Choroid plexus epithelial cell (primary cell): ENCODE results near the gene DNAH12.

Experiments used
- DNase-seq: peaks from one replicate; pipeline ENCODE4 v3.0.0-alpha.2; 2010; ENCODE audit warnings: low read depth
- H3K4me3 ChIP-seq: 2 replicates; pipeline ENCODE4 v1.5.1; 2011; ENCODE audit warnings: low read depth, mild to moderate bottlenecking, control low read depth, low read length, moderate library complexity
- TF ChIP-seq, protein P1 (sequence below): conservative IDR thresholded peaks from 2 replicates; pipeline ENCODE4 v1.5.1; 2011; ENCODE audit warnings: low read depth, mild to moderate bottlenecking, control low read depth, inconsistent platforms, low read length, moderate library complexity

DNAH12 gene

DNA sequence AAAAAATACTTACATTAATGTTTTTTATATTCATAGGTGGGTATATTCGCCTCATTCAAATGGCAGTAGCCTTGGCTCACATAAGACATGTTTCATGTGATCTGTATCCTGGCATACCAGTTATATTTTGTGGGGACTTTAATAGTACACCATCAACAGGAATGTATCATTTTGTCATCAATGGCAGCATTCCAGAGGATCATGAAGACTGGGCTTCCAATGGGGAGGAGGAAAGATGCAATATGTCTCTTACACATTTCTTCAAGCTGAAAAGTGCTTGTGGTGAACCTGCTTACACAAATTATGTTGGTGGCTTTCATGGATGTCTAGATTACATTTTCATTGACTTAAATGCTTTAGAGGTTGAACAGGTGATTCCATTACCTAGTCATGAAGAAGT lies 15.4 kb upstream of the DNAH12 start:
- no peak overlapping the region for H3K4me3 ChIP-seq
- peak; percentile 57 for DNase-seq
- TF ChIP-seq, protein P1, sequence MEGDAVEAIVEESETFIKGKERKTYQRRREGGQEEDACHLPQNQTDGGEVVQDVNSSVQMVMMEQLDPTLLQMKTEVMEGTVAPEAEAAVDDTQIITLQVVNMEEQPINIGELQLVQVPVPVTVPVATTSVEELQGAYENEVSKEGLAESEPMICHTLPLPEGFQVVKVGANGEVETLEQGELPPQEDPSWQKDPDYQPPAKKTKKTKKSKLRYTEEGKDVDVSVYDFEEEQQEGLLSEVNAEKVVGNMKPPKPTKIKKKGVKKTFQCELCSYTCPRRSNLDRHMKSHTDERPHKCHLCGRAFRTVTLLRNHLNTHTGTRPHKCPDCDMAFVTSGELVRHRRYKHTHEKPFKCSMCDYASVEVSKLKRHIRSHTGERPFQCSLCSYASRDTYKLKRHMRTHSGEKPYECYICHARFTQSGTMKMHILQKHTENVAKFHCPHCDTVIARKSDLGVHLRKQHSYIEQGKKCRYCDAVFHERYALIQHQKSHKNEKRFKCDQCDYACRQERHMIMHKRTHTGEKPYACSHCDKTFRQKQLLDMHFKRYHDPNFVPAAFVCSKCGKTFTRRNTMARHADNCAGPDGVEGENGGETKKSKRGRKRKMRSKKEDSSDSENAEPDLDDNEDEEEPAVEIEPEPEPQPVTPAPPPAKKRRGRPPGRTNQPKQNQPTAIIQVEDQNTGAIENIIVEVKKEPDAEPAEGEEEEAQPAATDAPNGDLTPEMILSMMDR, result no peak

DNA sequence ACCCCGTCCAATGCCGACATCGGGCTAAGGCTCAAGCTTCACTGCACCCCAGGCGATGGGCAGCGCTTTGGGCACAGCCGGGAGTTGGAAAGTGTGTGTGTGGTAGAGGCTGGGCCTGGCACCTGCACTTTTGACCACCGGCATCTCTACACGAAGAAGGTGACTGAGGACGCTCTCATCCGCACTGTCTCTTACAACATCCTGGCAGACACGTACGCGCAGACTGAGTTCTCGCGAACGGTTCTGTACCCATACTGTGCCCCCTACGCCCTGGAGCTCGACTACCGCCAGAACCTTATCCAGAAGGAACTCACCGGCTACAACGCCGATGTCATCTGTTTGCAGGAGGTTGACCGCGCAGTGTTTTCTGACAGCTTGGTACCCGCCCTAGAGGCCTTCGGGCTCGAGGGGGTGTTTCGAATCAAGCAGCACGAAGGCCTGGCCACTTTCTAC lies 13.0 kb upstream of the DNAH12 start:
- TF ChIP-seq, protein P1, result no peak
- peak; percentile 58 for DNase-seq
- H3K4me3 ChIP-seq, result peak overlapping the region; percentile 95

DNA sequence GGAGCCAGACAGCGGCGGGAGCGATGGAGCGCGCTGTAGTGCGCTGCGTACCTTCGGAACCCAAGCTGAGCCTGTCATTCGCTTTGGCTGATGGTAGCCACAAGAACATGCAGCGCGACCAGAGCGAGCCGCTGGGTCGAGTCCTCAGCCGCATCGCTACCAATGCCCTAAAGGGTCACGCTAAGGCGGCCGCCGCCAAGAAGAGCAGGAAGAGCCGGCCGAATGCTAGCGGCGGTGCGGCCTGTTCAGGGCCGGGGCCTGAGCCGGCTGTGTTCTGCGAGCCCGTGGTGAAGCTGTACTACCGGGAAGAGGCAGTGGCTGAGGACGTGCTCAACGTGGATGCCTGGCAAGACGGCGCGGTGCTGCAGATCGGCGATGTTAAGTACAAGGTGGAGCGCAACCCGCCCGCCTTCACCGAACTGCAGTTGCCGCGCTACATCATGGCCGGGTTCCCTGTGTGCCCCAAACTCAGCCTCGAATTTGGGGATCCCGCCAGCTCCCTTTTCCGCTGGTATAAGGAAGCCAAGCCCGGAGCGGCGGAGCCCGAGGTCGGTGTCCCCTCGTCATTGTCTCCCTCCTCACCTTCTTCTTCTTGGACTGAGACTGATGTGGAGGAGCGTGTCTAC lies 12.4 kb upstream of the DNAH12 start:
- H3K4me3 ChIP-seq, result peak overlapping the region; percentile 95
- TF ChIP-seq, protein P1, result peak; percentile 0
- DNase-seq, result peak; percentile 42

DNA sequence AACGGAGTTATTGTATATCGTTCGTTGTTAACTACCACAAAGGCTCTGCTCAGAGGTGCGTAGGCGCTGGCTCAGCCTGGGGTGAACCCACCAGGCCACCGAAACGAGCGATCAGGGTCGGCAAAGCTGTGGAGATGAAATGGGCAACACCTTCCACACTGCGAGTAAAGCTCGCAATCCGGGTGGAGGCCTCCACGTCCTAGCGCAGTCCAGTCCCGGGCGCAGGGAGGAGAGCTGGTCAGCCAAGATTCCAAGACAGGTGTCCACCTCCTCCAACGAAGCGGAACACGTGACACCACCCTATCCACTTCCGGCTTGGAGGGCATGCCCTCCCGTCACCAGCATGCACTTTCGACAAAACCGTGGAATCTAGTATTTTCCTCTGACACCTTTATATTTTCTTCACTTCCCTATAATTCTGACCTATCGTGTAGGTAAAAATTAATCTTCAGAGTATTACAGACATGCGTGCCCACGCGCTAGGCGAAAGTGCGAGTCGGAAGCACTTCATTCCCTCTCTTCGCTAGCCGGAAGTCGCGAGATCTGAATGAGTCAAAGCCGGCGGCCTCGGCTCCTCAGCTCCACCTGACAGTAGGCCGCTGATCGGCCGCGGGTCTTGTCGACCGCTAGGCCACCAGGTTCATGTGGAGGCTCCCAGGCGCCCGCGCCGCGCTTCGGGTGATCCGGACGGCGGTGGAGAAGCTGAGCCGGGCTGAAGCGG lies 11.8 kb upstream of the DNAH12 start, which contains the start of gene PDE12:
PDE12 (plus strand) TSS at position 537 of the 721 bp plus-strand sequence; CDS start at position 643, 106 bp downstream.
- peak; percentile 93 for DNase-seq
- TF ChIP-seq, protein P1, result no peak
- H3K4me3 ChIP-seq, result peak within 1 kb of the TSS; percentile 95

DNA sequence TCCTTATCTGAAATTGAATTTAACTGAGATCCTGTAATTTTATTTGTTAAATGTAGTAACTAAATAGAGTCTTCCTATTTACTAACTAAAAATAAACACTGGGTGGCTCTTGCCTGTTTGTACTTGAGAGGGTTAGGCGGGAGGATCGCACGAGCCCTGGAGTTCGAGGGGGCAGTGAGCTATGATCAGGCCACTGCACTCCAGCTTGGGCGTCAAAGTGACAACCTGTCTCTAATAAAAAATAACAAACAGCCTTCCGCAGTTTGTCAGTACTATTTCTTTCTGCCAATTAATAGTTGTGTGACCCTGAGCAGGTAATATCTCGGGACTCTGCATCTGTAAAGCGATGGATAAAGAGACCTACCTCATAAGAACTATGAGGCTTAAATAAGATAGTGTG lies 11.2 kb upstream of the DNAH12 start:
- DNase-seq, result no peak
- TF ChIP-seq, protein P1, result no peak
- H3K4me3 ChIP-seq, result peak overlapping the region; percentile 95

DNA sequence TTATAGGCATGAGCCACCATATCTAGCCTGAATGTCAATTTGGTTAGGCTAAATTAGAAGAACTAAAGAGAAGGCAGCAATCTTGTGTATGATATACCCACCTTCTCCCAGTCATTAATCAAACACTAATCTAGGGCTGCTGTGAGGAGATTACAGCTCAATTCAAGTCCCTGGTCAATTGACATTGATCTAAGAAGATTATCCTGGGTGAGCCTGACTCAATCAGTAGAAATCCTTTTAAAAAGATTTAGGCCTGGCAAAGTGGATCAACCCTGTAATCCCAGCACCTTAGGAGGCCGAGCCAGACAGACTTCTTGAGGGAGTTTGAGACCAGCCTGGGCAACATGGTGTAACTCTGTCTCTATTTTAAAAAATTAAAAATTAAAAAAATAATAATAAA lies 2.5 kb upstream of the DNAH12 start:
- no peak overlapping the region for H3K4me3 ChIP-seq
- DNase-seq, result no peak
- TF ChIP-seq, protein P1, result no peak
